Heart left ventricle (tissue), 13 donors: ENCODE results near the gene SGCE.

ENCODE experiments used
- POLR2A ChIP-seq, 2 donors: fragments of 450-650 bp; IDR thresholded peaks; one replicate each; pipeline ENCODE4 v1.6.1; 2017; ENCODE audit warnings: antibody characterized with exemption in 2 of 2, mild to moderate bottlenecking in 2 of 2, moderate library complexity in 2 of 2
- TF ChIP-seq, protein P1 (sequence below), 12 donors: fragments of 200-600 bp; sonication (generic) in 4 of 12; IDR thresholded peaks; one replicate each; pipeline versions ENCODE4 v1.5.0 to v1.8.0; 2018 to 2022; ENCODE audit warnings: antibody characterized with exemption in 12 of 12, mild to moderate bottlenecking in 5 of 12
- donor health status: ischemic (EF 13 %, LVEDD 7.1; RV severe dilation, severe dysfunction).
- donor health status: DM: no; HTN: yes; CAD: no.
- donor health status: DM: no; HTN: no; CAD: no.
- donor health status: ischemic (EF 25% LVEDD 6.9; RV normal size, moderate dysfunction).
- donor health status: ischemic (EF 25% LVEDD 5.7; RV mildly dilated, moderate dysfunction).
- donor health status: ischemic (EF 35%, LVEDD 5.7; RV mildly dilated, moderate dysfunction).
- donor health status: nonischemic (EF 11% LVEDD 7.7; RV severe dilation, severe dysfunction).
- donor health status: DM: yes; HTN: yes; CAD: no.
- donor health status: PGD.
- donor health status: ischemic (EF 29% LVEDD 5.4; RV normal size, mild dysfunction).
- donor health status: nonischemic (EF 23%, LVEDD 6.1; RV moderate dilation, normal function).

DNA sequence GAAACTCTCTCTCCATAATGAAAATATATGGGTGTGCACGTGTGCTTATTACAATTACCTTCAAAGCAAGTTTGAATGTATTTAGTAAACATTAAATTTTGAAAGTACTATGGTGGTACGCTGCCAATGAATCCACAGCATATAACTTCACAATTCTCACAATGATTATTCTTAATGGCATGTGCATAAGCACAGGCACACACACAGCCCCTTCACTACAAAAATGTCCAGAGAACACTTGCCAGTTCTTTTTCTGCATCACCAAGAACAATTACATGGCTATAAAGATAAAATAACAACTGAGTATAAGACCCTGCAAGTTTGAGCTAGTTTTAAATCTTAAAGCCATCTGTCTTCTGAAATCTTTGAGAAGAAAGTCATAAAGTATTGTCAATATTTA is 22.2 kb downstream of the SGCE start:
- TF ChIP-seq, protein P1, sequence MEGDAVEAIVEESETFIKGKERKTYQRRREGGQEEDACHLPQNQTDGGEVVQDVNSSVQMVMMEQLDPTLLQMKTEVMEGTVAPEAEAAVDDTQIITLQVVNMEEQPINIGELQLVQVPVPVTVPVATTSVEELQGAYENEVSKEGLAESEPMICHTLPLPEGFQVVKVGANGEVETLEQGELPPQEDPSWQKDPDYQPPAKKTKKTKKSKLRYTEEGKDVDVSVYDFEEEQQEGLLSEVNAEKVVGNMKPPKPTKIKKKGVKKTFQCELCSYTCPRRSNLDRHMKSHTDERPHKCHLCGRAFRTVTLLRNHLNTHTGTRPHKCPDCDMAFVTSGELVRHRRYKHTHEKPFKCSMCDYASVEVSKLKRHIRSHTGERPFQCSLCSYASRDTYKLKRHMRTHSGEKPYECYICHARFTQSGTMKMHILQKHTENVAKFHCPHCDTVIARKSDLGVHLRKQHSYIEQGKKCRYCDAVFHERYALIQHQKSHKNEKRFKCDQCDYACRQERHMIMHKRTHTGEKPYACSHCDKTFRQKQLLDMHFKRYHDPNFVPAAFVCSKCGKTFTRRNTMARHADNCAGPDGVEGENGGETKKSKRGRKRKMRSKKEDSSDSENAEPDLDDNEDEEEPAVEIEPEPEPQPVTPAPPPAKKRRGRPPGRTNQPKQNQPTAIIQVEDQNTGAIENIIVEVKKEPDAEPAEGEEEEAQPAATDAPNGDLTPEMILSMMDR (IDR thresholded peaks at IDR 0.05), result no peak
- TF ChIP-seq POLR2A (IDR thresholded peaks at IDR 0.05), result no peak
